Measurements from ENCODE around the gene TM7SF2. TPM values are rescaled to one million over a fixed set of nuclear protein-coding genes. Genes with fewer than 3 reads are reported as not detected.

Gene TM7SF2
- total RNA-seq, 4 donors from 2014 or later: 7.1 to 25.2 (median 18.3) TPM

DNA sequence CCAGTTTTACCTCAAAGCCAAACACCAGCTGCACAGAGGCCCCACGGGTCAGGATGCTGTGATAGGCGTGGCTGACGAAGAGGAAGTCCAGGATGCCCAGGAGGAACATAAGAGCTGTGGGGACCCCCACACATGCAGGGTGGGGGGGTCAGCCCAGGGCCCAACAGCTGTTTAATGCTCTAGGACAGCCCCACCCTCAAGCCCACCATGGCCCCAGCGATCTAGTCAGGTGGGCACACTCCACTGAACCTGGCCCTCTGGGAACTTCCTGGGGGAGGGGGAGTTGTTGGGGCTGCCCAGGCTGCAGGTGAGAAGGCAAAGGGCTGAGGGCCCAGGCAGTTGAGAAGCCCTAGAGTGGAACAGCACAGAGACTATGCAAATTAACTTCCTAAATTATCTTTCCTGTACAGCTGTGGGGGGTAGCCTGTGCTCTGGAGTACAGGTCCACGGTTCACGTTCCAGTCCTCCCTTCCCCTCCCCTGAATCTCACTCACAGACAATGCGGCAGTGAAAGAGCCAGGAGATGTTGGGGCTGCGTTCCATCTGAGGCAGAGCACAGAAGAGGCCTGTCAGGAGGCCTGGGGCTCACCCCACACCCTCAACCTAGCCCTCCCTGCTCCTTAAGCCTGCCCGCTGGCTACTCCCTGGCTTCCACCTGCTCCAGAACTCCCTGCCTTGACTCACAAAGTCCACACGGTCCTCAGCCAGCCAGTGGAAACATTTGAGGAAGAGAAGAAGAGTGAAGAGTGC is 20.7 kb downstream of the TM7SF2 start:
- TF ChIP-seq EP300 (IDR thresholded peaks at IDR 0.05): no peak
- H3K4me3 ChIP-seq: peak overlapping the region in 1 of 2 donors; percentile 84
- no peak for ATAC-seq
- no peaks in the 10 kb centered on the region for H3K27me3 ChIP-seq
- peaks cover 0 to 57% of the 10 kb centered on the region in 2 donors for H3K36me3 ChIP-seq
- 0 to 20% methylated on average over 1 of the region's 10 CpGs for WGBS, 2 donors (ENCODE audit: low coverage in 1 of 2)
- no peaks in the 10 kb centered on the region for H3K9me3 ChIP-seq
- peak overlapping the region in 2 of 4 donors; percentile 95 to 97 for H3K27ac ChIP-seq
- H3K4me1 ChIP-seq: peaks cover 0 to 43% (median 11%) of the 10 kb centered on the region in 3 donors

- peak overlapping the region in 3 of 4 donors; percentile 94 to 97 (median 95) for H3K27ac ChIP-seq
Observed at GRCh38 chr11:65132988-65133700, 21.5 kb downstream of the TM7SF2 start.

DNA sequence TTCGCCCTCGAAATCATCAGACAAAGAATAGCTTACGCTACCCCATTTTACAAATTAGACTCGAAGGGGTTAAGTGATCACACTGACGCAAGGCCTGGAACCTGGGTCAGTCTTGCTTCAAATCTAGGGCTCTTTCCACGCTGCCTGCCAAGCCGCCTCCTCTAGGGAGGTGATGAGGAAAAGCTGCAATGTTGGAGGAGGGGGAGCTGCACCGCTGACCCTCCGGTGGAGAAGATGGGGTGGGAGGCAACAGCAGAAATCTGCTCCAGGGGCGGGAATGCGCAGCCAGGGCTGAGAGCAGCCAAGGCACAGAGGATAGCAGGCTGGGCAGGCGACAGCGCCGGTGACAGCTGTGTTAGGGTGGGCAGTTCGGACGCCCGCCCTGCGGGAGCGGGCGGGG is 22.1 kb downstream of the TM7SF2 start:
- Histone ChIP-seq H3K4me1 (peaks cover 0 to 43% (median 11%) of the 10 kb centered on the region in 3 donors), H3K36me3 (peaks cover 0 to 44% of the 10 kb centered on the region in 2 donors), H3K27ac (peak overlapping the region; percentile 94 to 98 (median 96)), H3K27me3 (no peaks in the 10 kb centered on the region), H3K9me3 (no peaks in the 10 kb centered on the region), H3K4me3 (peak overlapping the region; percentile 84 to 96)
- ATAC-seq: no peak
- WGBS, 2 donors (ENCODE audit: low coverage in 1 of 2): 0 to 3% methylated on average over 7 to 9 of the region's 20 CpGs
- no peak for TF ChIP-seq POLR2A (IDR thresholded peaks at IDR 0.05)
- TF ChIP-seq POLR2AphosphoS5 (IDR thresholded peaks at IDR 0.05): no peak
- TF ChIP-seq CTCF (IDR thresholded peaks at IDR 0.05): no peak
- TF ChIP-seq EP300 (IDR thresholded peaks at IDR 0.05): no peak

More at GRCh38 chr11:65132988-65133700, 21.5 kb downstream of the TM7SF2 start:
- no peak for ATAC-seq
- Histone ChIP-seq H3K36me3 (peaks cover 0 to 50% of the 10 kb centered on the region in 2 donors), H3K27me3 (no peaks in the 10 kb centered on the region), H3K4me3 (peak overlapping the region; percentile 84 to 96), H3K9me3 (no peaks in the 10 kb centered on the region), H3K4me1 (peaks cover 0 to 43% (median 11%) of the 10 kb centered on the region in 3 donors)
- TF ChIP-seq POLR2AphosphoS5 (IDR thresholded peaks at IDR 0.05) (no peak), POLR2A (IDR thresholded peaks at IDR 0.05) (no peak), EP300 (IDR thresholded peaks at IDR 0.05) (no peak), CTCF (IDR thresholded peaks at IDR 0.05) (no peak)
- WGBS, 2 donors (ENCODE audit: low coverage in 1 of 2): 0 to 45% methylated on average over 1 to 5 of the region's 18 CpGs

GRCh38 chr11:65134240-65134951 is 22.7 kb downstream of the TM7SF2 start, which contains the start of gene SYVN1:
SYVN1 (minus strand) TSS chr11:65134519; CDS start chr11:65133601, 918 bp downstream.
- 0% methylated on average over 13 of the region's 60 CpGs; no CpG with 5 or more reads in 1 of the 2 donors for WGBS, 2 donors (ENCODE audit: low coverage in 1 of 2)
- TF ChIP-seq POLR2AphosphoS5 (IDR thresholded peaks at IDR 0.05): peak; percentile 98
- no peak for TF ChIP-seq CTCF (IDR thresholded peaks at IDR 0.05)
- TF ChIP-seq POLR2A (IDR thresholded peaks at IDR 0.05): peak; percentile 95
- peak within 1 kb of the TSS; percentile 84 to 96 for H3K4me3 ChIP-seq
- H3K36me3 ChIP-seq: peaks cover 0 to 37% of the 10 kb centered on the region in 2 donors
- ATAC-seq: peak; percentile 90
- H3K4me1 ChIP-seq: peaks cover 0 to 43% (median 11%) of the 10 kb centered on the region in 3 donors
- peak within 1 kb of the TSS; percentile 94 to 98 (median 96) for H3K27ac ChIP-seq
- H3K9me3 ChIP-seq: no peaks in the 10 kb centered on the region
- no peaks in the 10 kb centered on the region for H3K27me3 ChIP-seq

Data from gastroesophageal sphincter (tissue), 4 donors.